SHP77 (cell line): Measurements from ENCODE around the gene COMP.

ENCODE experiments used
- DNase-seq, 2 experiments: peaks; one replicate each; lab custom pipeline; 2025; lab: John Stamatoyannopoulos, UW

Gene COMP

GRCh38 chr19:18803550-18804138 is 12.5 kb upstream of the COMP start:
- no peak for DNase-seq

- DNase-seq: no peak
Observed at GRCh38 chr19:18802354-18802753, 11.2 kb upstream of the COMP start.

DNA sequence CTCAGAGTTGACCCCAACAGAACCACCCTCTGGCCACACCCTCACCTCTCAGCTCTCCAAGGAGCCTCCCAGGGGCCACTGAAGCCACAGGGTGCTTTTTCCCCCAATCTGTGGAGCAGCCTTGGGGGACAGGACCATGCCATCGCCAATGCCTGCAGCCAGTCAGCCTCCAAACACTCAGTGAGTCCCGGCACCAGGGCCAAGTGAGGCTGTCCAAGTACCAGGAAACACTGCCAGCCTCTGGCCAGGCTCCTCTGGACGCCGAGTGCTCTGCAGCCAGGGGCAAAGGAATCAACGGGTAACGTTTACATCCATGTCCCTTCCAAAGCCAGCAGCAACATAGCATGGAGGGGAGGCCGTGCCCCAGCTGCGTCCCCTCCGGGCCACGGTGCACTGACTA is 9.5 kb upstream of the COMP start:
- no peak for DNase-seq

- DNase-seq: no peak
Observed at GRCh38 chr19:18800079-18800478, 9.0 kb upstream of the COMP start.

DNA sequence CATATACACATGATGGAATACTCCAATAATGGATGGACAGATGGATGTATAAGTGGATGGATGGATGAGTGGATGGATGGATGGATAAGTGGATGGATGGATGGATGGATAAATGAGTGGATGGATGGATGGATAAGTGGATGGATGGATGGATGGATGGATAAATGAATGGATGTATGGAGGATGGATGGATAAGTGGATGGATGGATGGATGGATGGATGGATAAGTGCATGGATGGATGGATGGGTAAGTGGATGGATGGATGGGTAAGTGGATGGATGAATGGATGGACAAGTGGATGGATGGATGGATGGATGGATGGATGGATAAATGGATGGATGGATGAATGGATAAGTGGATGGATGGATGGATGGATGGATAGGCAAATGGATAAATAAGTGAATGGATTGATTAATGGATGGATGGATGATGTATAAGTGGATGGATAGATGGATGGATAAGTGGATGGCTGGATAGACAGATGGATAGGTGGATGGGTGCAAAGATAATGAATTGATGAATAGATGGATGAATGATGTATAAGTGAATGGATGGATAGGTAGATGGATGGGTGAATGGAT is 8.4 kb upstream of the COMP start:
- no peak for DNase-seq

GRCh38 chr19:18798384-18799352 is 7.6 kb upstream of the COMP start:
- peak in 1 of 2 experiments; percentile 21 for DNase-seq

DNA sequence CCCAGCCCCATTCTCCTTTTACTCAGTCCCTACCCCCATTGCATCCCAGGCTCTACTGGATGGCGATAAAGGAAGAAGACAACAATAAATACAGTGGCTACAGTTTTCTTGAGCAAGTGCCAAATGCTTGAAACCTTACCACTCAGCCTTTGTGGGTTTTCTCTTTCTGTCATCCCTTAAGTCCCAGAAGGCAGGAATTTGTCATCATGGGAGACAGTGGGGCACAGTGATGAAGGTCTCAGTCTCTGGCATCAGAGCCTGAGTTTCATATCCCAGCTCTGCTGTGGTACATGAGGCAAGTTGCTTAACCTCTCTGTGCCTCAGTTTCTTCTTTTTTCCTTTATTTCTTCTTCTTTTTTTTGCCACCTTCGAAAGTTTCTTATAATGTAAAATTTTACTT is 5.1 kb upstream of the COMP start:
- no peak for DNase-seq

GRCh38 chr19:18795540-18795939 is 4.4 kb upstream of the COMP start:
- no peak for DNase-seq

GRCh38 chr19:18794692-18795091 is 3.6 kb upstream of the COMP start:
- DNase-seq: no peak

DNA sequence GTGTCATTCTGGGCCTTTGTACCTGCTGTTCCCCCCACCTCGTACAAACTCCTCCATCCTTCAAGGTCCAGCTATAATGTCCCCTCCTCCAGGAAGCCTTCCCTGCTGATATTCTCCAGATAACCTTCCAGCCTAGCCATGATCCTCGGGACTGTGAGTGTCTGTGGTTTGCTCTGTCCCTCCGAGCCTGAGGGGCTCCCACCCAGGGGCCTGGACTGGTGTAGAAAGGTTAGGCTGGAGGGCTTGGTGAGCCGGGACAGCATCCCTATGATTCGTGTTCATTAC is 2.9 kb upstream of the COMP start:
- no peak for DNase-seq

GRCh38 chr19:18793144-18794028 is 2.3 kb upstream of the COMP start:
- DNase-seq: no peak

GRCh38 chr19:18792661-18793060 is 1.6 kb upstream of the COMP start:
- DNase-seq: no peak

DNA sequence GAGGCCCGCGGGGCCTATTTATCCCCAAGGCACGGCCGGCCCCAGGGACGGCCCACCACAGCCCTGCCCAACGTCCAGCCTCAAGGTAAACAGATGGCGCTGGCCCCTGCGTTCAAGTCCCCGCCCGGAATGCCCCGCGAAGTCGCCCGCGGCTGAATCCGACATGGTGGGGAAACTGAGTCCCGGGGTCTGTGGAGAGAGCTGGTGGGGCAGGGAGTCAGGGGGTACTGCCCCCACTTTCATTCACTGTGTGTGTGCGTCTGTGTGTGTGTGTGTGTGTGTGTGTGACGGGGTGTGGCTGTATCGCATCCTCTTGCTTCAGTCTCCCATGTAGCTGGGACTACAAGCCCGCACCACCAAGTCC is 192 bp upstream of the COMP start:
- no peak for DNase-seq

DNA sequence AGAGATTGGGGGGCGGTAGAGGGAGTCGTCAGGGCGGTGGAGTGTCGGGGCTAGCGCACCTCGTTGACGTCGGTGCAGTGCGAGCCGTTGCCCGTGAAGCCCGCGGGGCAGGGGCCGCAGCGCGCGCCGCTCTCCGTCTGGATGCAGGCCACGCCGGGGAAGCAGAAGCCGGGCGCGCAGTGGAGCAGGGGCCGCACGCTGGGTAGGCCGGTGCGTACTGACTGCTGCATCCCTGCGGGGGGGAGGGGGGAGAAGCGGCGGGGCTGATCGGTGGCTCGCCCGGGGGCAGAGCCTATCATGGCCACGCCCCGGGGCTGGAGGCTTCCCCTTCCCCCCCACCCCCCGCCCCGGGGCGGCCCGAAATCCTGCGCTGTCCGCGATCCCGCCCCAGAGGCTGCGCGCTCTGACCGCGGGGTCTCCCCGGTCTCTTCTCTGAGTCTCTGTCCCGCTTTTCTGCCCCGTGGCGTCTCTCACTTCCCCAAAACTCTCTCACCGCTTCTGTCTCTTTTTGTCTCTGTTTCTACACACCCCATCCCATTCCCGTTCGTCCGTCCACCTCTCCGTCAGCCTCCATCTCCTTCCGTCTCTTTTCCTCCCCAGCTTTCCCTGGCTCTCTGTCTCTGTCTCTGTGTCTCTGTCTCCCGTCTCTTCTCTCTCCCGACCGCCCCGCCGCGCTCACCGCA is 1.1 kb downstream of the COMP start:
- DNase-seq: no peak

DNA sequence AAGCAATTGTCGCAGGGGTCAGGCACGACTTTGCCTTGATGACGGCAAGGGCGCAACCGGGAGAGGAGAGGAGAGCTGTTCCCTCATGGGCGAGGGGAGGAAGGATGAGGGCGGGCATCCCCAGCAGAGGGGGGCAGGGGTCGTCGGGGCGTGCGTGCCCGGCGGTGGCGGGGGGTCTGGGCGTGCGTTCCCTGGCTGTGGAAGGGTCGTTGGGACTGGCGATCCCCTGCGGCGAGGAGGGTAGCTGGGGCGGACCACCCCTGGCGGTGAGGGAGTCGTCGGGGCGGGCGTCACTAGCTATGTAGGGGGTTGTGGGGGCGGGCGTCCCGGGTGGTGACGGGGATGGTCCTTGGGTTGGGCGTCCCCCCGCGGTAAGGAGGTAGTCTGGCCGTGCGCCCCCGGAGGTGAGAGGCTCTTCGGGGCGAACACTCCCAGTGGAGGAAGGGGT is 1.7 kb downstream of the COMP start:
- DNase-seq: no peak

- DNase-seq: no peak
Observed at GRCh38 chr19:18788529-18789421, 2.3 kb downstream of the COMP start.

GRCh38 chr19:18785179-18786124 is 5.7 kb downstream of the COMP start:
- peak; percentile 47 to 62 for DNase-seq

GRCh38 chr19:18784786-18785120 is 6.4 kb downstream of the COMP start:
- DNase-seq: no peak

GRCh38 chr19:18783958-18784785 is 6.9 kb downstream of the COMP start:
- no peak for DNase-seq
